Suppressor macrophage treated with lipopolysaccharide for 1 hour (primary cell): ENCODE data around the gene MPZL3.
"Not testable (repeated sequence)": the region's sequence is repeated elsewhere in the genome, so short reads cannot be mapped to it uniquely, and the experiment has no call there.

ENCODE experiments used
- DNase-seq, 3 donors: peaks; one replicate each; pipeline ENCODE4 v3.0.0-alpha.2; 2020 to 2022

The MPZL3 gene

DNA sequence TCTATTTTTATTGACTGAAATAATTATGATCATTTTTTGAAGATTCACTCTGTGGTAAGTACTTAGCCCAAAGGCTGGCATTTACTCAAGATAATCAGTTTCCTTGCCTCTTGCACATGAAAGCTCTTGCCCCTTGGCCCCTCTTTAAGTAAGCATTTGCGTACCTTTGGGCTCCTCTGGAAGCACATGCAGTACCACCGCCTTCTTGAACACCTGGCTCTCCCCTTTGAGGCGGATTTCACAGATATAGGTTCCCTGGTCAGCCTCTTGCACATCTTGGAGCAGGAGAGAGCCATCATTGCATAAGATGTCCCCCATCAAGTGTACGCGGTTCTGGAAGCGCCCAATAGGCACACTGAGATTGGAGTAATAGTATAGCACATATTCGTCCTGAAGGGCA, 41.8 kb downstream of the MPZL3 start:
- DNase-seq = no peak

DNA sequence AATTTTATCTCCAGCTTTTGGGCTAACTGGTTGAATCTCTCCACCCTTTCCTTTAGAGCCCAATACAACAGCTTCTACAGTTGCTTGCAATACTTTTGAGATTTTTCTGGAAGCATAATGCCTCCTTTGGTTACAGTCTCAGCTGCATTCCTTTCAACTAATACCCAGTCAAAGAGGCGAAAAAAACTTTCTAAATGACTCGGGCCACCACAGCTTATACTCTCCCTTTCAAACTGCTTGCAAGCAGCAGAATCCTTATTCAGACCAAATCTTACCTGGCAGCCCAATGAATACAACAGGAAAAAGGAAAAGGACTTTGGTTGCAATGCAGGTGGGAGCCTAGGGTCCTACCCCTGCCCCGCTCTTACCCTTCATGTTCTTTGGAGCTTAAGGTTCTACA, 43.1 kb downstream of the MPZL3 start:
- DNase-seq = no peak

DNA sequence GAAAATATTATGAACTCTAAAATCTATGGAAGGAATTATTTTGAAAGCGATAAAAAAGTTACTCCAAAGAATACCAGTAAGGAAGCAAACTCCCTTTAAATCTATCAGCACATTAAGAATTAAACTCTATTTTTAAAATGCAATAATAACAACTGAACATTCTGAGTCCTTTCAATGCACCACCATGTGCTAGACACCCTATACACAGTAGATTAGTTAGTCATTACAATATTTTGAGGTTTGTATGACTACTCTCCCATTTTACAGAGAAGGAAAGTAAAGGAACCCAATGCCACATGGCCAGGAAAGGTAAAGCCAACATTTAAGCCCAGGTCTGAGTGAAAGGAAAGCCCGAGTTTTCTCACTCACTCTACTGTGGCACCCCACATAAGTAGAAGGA, 45.1 kb downstream of the MPZL3 start:
- no peak for DNase-seq

DNA sequence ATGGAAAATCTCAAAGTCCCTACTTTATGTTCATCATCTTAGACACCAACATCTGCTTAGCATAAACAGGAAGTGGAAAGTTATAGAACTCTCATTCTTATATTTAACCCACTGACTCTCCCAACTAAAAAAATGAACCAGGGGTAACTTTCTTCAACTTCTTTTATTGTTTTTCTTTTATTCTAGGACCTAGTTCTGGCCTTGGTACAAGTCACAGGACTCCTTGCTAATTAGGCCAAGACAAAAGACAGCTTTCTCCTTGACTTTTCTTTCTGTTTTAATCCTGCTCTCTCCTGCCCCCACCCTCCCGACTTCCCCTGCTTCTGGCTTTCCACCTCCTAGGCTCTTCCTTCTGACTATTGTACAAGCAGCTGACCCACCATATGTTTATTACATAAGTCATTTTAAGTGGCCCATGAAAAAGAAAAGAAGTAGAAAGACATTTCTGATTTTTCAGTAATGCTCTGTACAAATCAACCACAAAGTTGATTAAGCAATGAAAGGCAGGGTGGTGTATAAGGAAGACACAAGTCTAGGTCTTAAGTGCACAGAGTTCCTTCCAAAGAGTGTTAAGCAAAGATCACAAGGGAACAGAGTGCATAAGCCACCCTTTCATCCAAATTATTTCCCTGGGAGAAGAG, 45.7 kb downstream of the MPZL3 start:
- peak; percentile 58 to 67 (median 64) for DNase-seq

DNA sequence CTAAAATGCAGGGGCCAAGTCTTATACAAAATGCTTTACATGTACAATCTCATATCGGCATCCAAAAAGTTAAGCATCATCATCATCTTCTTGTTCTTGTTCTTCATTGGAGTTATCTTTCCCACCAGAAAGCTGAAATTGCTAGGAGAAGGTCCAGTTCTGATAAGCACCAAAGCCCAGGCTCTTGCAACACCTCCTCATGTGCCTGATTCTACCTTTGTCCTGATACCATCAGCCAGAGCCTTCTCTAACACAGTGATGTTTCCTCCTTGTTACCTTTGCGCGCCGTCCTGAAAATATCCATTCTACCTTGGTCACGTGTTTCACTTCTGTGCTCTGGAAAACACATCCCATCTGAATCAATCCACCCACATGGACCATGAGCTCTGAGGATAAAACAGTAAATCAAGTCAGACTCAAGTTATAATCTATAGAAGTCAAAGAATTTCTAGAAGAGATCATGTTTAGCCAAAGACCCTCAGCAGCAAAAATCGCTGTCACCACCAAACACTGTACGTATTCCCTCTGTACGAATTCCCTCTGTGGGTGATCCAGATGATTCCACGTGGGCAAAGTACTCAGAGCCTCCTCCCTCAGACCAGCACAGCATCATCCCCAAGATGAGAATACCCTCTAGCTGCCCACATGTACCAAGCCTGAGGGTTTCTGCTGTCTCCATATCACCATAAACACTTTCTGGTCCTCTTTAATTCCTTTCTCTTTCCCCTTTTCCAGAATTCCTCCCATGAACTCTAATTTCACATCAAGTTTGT, 46.4 kb downstream of the MPZL3 start:
- no peak for DNase-seq

DNA sequence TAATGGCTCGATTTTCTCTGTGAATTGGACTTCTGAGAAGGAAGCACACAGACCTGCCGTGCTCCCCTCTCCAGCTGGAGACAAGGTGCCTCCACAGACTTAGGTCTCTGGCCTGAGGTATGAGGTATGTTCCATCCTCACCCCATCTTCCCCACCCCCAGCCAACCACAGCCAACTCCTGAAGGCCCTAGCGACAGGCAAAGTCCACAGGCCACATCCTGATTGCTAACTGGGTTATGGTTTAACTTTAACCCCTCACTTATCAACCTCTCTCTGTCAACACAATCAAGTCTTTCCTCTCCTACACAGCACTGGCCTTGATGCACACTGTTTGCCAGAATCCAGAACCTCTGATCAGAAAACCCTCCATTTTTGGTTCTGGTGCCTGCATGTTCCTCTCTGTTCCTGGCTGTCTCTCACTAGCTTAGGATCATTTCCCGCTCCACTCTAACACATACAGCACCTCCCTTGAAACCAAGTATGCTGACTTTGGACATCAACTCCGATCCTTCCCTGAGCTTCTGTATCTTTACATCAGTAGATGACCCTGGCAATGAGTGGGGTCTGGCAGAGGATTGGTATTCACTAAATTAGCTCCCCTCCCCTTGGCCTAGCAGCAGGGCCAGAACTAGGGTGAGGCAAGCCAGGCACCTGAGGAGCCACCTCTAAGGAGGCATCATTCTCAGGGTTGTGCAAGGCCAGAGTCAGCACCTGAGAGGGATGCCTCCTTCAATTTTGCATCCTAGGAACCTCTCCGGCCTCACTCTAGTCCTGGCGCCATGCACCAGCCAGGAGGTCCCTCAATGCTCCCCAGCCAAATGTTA, 49.4 kb downstream of the MPZL3 start:
- DNase-seq = no peak

DNA sequence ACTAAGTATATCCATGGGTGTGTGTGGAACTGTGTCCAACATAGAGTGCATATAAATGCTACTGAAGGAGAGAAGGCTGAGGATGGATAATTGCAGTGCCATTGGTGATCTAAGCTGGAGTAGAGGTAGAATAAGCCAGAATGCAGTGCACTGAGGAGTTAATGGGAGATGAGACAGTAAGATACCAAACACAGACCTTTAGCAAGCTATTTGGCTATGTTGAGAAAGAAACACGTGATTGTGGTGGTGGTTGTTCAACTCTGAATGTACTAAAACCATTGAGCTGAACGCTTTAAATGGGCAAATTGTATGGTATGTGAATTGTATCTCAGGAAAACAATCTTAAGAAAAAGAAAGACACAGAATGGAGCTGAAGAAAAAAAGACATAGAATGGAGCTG, 50.2 kb downstream of the MPZL3 start:
- DNase-seq = no peak

DNA sequence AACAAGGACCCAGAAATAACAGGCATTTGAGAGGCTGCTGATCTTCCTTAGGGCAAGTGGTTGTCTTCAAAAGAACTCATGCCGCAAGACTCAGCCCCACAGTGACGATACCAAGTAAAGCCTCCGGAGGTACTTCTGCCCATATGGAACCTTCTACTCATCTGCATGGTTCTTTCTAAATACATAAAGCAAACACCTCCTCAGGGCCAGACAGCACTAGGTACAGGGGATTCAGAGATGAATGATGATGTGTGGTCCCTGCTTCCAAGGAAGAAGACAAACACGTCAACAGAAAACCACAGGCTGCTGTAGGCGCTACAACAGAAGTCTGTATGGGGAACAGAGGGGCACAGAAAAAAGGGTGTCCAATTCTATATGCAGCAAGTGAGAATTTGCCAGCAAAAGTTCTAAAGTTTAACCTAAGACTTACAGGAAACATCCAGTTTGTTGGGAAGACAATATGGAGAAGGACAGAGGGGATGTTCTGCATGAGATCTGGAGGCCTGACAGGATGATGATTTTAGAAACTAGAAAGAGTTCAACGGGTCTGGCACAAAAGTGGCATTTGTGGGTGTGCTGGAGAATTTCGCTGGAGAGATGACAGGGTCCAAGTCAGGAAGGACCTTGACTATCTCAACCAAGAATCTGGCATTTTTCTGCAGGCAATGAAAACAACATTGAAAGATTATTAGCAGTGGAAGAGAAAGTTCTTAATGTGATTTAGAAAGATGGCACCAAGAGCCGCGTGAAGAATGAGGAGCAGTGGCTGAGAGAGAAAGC, 51.1 kb downstream of the MPZL3 start:
- DNase-seq = peak in 1 of 3 donors; percentile 14

DNA sequence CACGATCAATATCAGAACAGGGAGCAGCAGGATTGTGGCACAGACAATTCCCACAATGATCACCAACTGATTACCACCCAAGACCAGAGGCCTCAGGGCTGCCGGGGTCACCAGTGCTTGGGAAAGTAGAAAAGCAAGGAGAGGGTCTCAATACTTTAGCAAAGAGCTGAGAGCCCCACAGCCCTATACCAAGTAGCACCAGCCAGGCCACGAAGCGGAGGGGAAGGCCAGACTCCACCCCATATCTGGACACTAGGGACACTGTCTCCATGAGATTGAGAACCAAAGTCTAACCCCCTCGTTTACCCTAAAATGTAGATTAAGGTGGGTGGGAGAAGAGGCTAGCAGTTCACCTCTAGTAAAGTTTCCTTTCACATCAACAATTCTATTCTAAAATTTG, 51.7 kb downstream of the MPZL3 start:
- DNase-seq = peak in 1 of 3 donors; percentile 11

DNA sequence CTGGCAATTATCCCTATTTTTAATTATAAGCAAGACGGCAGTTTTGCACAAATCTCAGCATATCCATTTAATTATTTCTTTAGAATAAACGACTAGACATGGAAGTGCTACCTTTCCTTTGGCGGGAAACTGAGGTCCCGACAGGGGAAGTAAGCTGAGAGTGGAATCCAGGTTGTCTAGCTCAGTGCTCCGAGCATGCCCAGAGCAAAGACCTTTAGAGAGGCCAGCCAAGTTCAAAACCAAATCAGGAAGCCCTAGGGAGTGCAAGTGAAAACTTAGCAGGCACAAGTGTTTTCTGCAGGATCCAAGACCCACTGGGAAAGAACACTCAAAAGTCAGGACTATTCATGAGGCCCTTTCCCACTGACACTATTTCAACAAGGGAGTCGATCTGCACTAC, 53.0 kb downstream of the MPZL3 start:
- peak in 1 of 3 donors; percentile 5 for DNase-seq

DNA sequence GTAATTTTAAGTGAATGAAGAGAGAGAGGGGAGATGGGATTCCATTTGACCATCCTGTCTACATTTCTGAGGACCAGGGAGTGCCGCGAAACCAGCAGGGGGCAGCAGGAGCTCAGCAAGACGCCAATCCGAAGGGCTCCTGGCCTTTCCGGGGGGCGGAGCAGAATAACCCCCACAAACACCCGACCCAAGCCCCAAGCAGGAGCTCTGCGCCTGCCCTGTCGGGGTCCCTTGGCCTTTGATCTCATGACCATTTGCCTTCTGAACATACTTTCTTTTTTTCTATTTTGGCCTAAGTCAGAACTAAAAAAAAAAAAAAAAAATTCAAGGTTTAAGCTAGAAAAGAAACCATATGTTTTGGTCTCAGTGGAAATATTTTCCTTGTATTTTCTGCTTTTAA, 53.8 kb downstream of the MPZL3 start:
- DNase-seq = peak; percentile 83 to 90 (median 88)

DNA sequence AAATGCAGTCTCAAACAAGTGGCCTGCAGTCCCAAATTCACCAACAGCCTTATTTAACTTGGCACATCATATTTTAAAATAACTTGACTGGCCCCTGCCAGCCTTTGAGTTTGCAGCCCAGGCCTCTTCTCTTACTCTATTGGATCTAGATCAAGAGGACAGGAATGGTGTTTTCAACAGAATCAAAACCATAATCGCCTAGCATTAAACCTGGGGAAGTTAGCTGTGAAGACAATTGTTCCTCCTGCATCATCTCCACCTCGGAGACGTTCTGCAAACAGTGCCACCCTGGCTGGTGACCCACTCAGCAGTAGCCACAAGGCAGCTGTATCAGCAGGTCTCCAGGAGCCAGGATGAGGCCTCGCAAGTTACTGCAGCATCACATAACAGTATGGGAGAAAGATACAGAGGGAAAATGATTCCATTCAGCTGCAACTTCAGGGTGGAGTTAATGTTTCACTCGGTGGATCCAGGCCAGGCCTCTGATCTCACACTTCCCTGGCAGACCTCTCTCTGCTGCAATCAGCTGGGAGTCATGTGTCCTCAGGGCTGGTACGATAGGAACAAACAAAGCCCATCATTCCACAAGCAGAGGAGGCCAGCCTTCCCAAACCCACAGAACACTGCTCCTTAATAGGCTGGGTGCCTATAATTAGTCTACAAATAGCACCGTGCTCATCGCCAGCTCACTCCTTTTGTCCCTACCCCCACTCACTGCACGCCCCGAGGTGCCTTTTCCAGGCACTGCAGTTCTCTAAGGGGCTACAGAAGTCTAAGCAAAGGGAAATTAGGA, 57.1 kb downstream of the MPZL3 start:
- DNase-seq = peak in 1 of 3 donors; percentile 17

DNA sequence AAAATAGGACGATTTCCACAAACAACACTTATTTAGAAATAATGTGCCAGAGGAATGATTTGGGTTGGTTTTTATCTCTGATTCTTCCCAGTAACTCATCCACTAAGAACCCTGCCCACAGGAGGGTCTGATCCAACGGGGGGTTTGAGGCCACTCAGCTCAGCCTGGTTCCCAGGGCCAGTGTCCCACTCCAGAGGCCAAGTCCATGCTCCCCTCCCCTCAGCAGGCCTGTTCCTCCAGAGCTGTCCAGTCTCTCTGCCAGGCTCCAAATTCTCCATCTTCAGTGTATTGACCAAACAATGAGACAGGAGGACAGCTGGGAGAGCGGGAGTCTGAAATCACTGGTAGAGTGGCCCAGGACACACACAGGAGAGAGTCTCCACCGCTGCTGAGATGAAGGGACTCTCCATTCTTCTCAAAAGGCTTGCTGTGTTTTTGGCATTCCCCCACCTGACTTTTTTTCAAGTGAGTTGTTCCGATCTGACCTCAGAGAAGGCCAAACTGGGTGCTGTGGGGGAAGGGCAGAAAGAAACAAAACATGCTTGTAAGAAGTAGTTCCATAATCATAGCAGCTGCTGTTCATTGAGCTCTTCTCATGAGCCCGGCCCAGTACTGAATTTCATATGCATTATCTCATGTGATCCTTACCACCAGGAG, 58.1 kb downstream of the MPZL3 start:
- peak in 1 of 3 donors; percentile 14 for DNase-seq

DNA sequence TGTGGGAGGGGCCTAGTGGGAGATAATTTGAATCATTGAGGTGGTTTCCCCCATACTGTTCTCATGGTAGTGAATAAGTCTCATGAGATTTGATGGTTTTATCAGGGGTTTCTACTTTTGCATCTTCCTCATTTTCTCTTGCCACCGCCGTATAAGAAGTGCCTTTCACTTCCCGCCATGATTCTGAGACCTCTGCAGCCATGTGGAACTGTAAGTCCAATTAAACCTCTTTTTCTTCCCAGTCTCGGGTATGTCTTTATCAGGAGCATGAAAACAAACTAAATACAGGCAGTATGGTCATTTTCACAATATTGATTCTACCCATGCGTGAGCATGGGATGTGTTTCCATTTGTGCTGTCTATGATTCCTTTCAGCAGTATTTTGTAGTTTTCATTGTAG, 59.3 kb downstream of the MPZL3 start:
- peak in 1 of 3 donors; percentile 10 for DNase-seq

DNA sequence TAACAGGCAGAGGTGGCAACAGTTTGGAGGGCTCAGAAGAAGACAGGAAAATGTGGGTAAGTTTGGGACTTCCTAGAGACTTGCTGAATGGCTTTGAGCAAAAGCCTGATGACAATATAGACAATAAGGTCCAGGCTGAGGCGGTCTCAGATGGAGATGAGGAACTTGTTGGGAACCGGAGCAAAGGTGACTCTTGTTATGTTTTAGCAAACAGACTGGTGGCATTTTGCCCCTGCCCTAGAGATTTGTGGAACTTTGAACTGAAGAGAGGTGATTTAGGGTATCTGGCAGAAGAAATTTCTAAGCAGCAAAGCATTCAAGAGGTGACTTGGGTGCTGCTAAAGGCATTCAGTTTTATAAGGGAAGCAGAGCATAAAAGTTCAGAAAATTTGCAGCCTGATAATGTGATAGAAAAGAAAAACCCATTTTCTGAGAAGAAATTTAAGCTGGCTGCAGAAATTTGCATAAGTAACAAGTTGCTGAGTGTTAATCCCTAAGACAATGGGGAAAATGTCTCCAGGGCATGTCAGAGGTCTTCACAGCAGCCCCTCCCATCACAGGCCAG, 61.1 kb downstream of the MPZL3 start:
- DNase-seq = not testable (repeated sequence)

DNA sequence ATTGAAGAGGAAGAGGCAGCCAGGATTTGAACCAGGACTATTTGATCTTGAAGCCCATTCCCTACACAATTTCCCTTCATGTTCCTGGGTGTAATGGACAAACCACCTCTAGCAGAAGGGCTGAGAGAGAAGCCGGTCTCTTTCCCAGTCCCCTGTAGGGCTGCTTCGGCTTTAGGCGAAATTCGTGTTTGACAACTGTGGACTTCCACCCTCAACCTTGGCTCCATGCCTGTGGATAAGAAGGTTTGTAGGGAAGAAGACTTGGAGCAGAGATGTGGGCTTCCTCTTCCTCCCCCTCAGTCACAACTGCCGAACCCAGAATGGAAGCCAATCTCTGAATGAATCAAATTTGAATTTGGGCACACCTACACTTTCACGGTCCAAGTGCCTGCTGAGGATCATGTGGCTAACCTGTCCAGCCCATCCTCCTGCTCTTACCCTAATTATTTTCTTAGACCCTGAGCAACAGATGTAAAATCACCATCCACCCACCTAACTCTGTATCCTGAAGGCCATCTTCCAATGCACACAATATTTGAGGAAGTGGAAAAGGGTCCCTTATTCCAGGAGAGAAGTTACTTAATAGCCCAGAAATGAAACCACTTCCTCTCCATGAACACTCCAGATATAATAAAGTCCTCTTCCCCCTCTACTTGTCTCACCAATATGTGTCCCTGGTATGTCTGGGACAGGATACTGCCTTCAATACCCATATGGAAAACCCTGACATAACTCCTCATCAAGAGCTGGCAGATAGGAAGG, 65.6 kb downstream of the MPZL3 start:
- DNase-seq = peak; percentile 47 to 66 (median 63)

DNA sequence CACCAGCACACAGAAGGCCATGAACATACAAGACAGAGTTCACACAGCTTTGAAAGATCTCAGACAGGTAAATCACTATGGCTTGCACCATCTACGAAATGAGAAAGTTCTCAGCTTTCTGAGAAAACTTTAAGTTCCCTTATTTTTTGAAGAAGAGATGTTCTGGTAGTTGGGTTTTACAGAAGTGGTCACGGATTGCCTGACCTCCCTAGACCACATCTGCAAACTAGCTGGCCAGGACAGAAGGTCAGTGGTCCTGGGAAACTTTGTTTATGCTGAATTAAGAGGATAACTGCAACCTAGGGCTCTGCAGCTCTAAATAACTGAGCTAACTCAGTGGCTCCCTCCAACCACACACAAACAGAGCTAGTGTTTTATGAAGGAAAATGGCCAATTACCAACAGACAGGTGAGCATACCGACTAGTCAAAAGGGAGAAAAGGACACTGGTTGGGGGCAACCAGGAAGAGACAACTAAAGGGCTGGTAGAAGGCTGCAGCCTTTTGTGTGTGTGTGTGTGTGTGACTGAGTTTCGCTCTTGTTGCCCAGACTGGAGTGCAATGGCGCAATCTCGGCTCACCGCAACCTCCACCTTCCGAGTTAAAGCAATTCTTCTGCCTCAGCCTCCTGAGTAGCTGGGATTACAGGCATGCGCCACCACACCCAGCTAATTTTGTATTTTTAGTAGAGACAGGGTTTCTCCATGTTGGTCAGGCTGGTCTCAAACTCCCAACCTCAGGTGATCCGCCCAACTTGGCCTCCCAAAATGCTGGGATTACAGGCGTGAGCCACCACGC, 67.2 kb downstream of the MPZL3 start:
- peak; percentile 32 to 65 (median 57) for DNase-seq

DNA sequence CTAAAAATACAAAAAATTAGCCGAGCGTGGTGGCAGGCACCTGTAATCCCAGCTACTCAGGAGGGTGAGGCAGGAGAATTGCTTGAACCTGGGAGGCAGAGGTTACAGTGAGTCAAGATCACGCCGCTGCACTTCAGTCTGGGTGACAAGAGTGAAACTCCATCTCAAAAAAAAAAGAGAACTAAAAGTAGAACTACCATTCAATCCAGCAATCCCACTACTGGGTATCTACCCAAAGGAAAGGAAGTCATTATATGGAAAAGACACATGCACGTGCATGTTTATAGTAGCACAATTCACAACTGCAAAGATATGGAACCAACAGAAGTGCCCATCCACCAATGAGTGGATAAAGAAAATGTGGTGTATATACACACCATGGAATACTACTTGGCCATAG, 68.5 kb downstream of the MPZL3 start:
- DNase-seq = peak; percentile 54 to 71 (median 67)

DNA sequence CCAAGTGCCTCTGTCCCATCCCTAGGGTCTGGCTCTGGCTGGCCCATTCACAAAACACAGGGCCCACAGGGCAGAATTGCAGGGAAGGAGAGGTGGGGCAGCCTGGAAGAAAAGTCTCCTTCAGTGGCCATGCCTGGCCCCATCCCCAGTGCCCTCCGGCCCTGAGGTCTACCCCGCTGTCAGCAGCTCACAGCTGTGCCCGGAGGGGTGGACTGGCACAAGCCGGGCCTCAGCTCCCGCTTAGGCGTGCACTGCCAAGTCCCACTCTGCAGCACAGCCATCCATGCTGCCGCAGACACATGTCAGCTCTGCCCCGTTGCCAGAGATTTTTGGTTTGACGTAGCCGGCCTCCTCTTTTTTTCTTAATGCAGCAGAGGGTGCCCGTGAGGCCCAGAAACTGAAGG, 71.9 kb downstream of the MPZL3 start:
- DNase-seq = no peak
